Activated T-helper 1 cell treated with Interleukin-2 at 50 U/mL for 16 hours (primary cell): ENCODE measurements around the gene PCNX1.
"Not testable (repeated sequence)": the region's sequence is repeated elsewhere in the genome, so short reads cannot be mapped to it uniquely, and the experiment has no call there.

Experiments
- DNase-seq: peaks from one replicate; pipeline ENCODE4 v3.0.0-alpha.2; 2020; ENCODE audit warnings: low read depth

Gene PCNX1

DNA sequence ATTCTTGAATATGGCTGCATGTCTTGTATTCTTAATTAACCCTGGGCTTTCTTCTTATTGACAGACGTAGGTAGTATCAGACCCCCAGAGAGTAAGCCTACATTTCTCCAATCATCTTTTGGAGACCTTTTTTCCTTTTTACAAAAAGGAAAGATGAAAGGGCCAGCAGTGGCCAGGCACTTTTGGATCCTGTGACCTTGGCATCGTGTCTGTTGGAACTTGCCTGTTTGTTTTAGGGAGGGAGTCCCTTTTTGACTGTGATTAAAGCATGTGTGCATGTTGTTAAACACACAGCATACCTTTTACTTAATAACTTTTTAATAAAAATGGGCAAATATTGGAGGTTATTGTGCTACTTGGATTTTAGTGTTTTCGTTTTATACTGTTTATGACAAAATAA is 57.2 kb downstream of the PCNX1 start:
- DNase-seq, result no peak

DNA sequence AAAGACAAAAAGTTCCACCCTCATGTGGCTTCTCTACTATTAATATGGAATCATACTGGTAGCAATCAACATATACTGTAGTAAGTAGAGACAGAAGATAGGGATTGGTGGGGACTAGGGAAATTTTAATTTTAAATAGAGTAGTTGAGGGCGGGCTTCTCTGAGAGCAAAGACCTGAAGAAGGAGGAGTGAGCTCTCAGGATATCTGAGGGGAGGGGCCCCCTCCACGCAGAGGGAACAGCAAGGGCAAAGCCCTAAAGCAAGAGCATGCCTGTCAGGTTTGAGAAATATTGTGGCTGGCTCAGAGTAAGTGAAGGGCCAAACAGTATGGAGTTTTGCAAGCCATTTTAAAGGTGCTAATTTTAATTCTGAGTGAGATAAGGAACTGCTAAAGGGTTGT is 64.3 kb downstream of the PCNX1 start:
- DNase-seq, result no peak

DNA sequence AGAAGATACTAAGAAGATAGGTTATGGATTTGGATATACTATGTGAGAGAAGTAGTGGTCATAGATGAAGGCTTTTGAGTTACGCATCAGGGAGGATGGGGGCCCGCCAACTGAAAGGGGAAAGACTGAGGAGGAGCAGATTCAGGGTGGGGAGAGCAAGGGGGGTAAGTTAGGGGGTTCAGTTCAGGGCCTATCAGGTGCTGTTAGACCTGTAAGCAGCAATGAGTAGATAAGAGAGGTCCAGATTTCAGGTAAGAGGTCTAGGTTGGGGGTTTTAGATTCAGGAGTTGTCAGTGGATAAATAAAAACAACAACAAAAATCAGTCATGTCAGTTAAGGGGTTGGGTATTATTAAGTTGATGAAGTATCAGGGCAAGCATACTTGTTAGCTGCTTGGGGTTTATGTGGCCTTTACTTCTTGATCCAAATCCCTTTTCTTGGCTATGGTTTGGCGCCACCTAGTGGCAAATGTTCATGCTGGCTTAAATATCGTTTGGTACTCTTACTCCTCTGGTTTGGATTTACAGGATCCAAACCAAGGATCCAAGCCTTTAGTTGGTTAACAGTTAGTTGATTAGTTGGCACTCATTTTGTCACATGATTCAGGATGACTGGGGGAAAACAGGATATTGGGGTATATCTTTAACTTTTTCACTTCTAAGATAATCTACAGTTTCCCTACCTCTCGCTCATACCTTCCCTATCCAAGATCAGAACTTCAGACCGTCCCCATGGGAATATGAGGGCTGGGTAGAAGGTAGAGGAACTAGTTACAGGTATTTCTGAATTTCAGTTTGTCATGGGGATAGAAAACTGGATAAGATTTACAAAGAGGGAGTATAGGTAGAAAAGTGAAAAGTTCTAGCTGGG is 65.1 kb downstream of the PCNX1 start:
- DNase-seq, result peak; percentile 68

- DNase-seq, result no peak
Observed at GRCh38 chr14:70976591-70976990, 69.3 kb downstream of the PCNX1 start.

GRCh38 chr14:70981000-70981952 is 74.0 kb downstream of the PCNX1 start:
- no peak for DNase-seq

- no peak for DNase-seq
Observed at GRCh38 chr14:70982200-70982599, 74.9 kb downstream of the PCNX1 start.

GRCh38 chr14:70987041-70987440 is 79.8 kb downstream of the PCNX1 start:
- DNase-seq, result no peak

DNA sequence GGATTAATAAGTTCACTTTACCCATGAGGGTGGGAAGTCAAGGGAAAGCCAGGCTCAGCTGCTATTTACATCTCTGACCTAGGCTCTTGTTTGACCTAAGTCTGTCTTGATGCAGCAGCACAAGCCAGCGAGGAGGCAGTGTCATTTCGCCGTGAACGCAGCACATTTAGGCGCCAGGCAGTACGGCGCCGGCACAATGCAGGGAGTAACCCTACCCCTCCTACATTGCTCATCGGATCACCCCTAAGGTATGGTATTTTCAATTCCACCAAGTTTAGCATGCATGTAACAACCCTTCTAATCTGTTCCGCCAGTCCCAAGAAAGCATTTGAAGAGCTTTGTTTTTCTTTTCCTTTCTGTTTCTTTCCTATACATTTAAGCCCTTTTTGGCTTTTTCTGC is 81.2 kb downstream of the PCNX1 start:
- DNase-seq, result no peak

DNA sequence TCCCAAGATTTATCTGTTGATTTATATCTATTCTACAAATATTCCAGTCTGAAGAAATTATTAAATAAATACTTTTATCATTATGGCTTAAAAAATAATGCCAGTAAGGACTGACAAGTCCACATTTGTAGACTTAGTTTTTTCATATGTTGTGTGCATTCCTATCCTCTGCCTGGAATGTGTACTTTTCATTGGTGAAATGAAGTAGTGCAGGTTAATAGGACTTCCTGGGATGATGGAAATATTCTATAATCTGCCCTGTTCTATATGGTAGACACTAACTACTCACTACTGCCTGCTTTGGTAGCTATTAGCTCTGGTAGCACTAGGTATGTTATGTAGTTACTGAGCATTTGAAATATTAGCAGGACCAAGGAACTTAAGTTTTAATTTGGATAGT is 86.7 kb downstream of the PCNX1 start:
- DNase-seq, result no peak

- DNase-seq, result no peak
Observed at GRCh38 chr14:70995211-70995610, 88.0 kb downstream of the PCNX1 start.

- no peak for DNase-seq
Observed at GRCh38 chr14:70995671-70996070, 88.4 kb downstream of the PCNX1 start.

DNA sequence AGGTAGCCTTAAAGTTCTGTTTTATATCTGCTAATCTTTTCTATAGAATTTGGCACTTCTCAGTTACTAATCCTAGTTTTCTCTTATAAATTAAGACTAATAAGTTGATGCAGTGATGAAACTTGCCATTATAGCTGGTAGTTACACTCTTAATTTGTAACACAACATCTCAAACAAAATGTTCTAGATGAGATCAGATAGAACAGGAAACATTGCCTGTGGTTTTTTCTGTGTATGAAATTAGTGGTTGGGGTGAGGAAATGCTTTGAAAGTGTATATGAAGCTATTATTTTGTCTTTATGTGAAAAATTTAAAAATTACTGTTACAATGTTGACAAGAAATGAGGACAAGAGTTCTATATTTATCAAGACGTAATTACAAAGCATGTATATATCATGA is 91.9 kb downstream of the PCNX1 start:
- no peak for DNase-seq

GRCh38 chr14:71000091-71000490 is 92.8 kb downstream of the PCNX1 start:
- DNase-seq, result no peak

DNA sequence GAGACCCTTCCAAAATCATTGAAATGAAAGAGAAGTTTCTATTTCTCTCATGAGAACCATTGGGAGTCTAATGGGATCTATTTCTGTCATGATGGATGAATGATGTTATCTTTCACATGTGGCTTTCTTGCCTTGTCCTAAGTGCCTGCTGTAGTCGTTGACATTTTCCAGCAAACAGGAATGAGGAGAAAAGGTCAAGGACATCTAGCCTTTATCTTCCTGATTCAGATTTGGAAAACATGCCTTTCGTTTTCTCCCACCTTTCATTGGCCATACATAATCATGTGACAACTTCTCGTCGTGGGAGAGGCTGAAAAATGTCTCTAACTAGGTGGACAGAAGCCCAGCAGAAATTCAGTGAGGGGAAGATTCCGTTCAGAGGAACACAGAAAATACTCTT is 94.5 kb downstream of the PCNX1 start:
- DNase-seq, result no peak

- DNase-seq, result no peak
Observed at GRCh38 chr14:71003156-71003555, 95.9 kb downstream of the PCNX1 start.

- DNase-seq, result no peak
Observed at GRCh38 chr14:71004481-71004880, 97.2 kb downstream of the PCNX1 start.

- DNase-seq, result no peak
Observed at GRCh38 chr14:71005076-71005475, 97.8 kb downstream of the PCNX1 start.

DNA sequence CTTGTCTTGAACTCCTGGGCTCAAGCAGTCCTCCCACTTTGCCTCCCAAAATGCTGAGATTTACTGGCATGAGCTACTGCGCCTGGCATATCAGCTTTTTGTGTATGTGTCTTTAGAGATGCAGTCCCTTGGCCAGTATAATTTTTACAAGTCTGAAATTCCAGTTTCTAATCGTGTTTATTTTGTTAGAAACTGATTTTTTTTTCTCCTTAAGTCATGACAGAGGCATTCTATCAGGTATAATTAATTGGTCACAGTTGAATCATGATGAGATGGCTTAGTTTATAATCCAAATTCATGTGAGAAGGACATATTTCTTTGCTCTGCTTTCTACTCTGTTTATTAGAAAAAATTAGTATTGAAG is 98.9 kb downstream of the PCNX1 start:
- DNase-seq, result no peak

GRCh38 chr14:71011479-71011878 is 104.2 kb downstream of the PCNX1 start:
- DNase-seq, result no peak

GRCh38 chr14:71012888-71013287 is 105.6 kb downstream of the PCNX1 start:
- no peak for DNase-seq

DNA sequence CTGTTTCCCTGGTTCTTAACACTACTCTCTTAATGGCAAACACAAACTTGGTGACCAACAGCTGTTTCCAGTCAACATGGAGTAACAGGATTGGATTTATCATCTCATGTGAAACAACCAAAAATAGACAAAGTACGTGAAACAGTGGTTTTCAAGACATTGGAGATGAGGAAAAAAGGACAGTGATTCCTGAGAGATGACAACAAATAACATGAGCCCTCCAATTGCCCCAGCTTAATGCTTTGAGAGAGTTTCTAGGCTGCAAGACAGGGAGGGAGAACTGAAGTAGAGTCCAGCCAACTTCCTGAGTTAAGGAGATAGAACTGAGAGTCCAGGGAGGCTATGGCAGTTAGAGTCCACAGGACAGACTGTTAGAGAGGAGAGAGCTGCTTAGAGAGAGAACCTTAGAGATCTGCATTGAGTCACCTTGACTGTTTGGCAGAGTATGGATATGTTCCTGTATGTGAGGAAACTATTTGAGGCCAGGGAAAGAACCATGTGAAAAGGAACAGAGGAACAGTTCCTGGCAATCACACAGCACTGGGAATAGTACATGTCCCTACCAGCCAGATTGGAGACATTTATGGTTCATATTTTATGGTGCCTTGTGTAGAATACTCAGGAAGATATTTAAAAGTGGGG is 106.4 kb downstream of the PCNX1 start:
- DNase-seq, result no peak

DNA sequence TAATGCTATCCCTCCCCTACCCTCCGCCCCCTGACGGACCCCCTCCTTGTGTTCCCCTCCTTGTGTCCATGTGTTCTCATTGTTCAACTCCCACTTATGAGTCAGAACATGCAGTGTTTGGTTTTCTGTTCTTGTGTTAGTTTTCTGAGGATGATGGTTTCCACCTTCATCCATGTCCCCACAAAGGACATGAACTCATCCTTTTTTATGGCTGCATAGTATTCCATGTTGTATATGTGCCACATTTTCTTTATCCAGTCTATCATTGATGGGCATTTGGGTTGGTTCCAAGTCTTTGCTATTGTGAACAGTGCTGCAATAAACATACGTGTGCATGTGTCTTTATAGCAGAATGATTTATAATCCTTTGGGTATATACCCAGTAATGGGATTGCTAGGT is 112.7 kb downstream of the PCNX1 start:
- DNase-seq, result not testable (repeated sequence)
